ENCODE measurements around the gene TNC. TPM values are rescaled to one million over a fixed set of nuclear protein-coding genes. Genes with fewer than 3 reads are reported as not detected.

The TNC gene
- total RNA-seq, 2 experiments from 2014 or later: 0.05 to 0.22 TPM

GRCh38 chr9:115152281-115152820 is 34.4 kb upstream of the TNC start:
- Mint-ChIP-seq H3K9me3 (no peaks in the 10 kb centered on the region), H3K4me1 (ENCODE audit: low read depth) (no peaks in the 10 kb centered on the region), H3K27me3 (peaks cover 4% of the 10 kb centered on the region), H3K4me3 (no peak overlapping the region), H3K27ac (no peak overlapping the region), H3K36me3 (ENCODE audit: low read depth) (no peaks in the 10 kb centered on the region)
- no peak for TF ChIP-seq CTCF (IDR thresholded peaks at IDR 0.05)
- DNase-seq (no peak), ATAC-seq (no peak)
- CTCF ChIA-PET: interaction anchor here (1.1 kb wide), 1 partner anchor 19 kb away, joined by 3 read pairs; no protein-coding TSS in a partner anchor
- POLR2A ChIA-PET: no interaction called here
- intact Hi-C loops (cut with micrococcal nuclease): no loop called here

- no peaks in the 10 kb centered on the region for H3K4me1 Mint-ChIP-seq (ENCODE audit: low read depth)
Measured at GRCh38 chr9:115148721-115149120, 30.8 kb upstream of the TNC start.

GRCh38 chr9:115146581-115147021 is 28.6 kb upstream of the TNC start:
- CTCF ChIA-PET: no interaction called here
- peaks cover 4% of the 10 kb centered on the region for H3K4me1 Mint-ChIP-seq (ENCODE audit: low read depth)
- POLR2A ChIA-PET: no interaction called here
- no peak for TF ChIP-seq CTCF (IDR thresholded peaks at IDR 0.05)
- DNase-seq: no peak
- H3K4me3 Mint-ChIP-seq: no peak overlapping the region
- intact Hi-C loops (cut with micrococcal nuclease): no loop called here
- H3K36me3 Mint-ChIP-seq (ENCODE audit: low read depth): no peaks in the 10 kb centered on the region
- ATAC-seq: no peak
- H3K27ac Mint-ChIP-seq: no peak overlapping the region
- H3K27me3 Mint-ChIP-seq: peaks cover 20% of the 10 kb centered on the region
- H3K9me3 Mint-ChIP-seq: no peaks in the 10 kb centered on the region

More at GRCh38 chr9:115148721-115149120, 30.8 kb upstream of the TNC start:
- ChIA-PET CTCF (no interaction called here), POLR2A (no interaction called here)
- TF ChIP-seq CTCF (IDR thresholded peaks at IDR 0.05): no peak
- Mint-ChIP-seq H3K36me3 (ENCODE audit: low read depth) (no peaks in the 10 kb centered on the region), H3K27ac (no peak overlapping the region), H3K27me3 (peaks cover 9% of the 10 kb centered on the region), H3K9me3 (no peaks in the 10 kb centered on the region), H3K4me3 (no peak overlapping the region)
- DNase-seq: no peak
- ATAC-seq: no peak
- intact Hi-C loops (cut with micrococcal nuclease): no loop called here

GRCh38 chr9:115144706-115145105 is 26.7 kb upstream of the TNC start:
- Mint-ChIP-seq H3K9me3 (no peaks in the 10 kb centered on the region), H3K4me3 (no peak overlapping the region), H3K27ac (no peak overlapping the region), H3K27me3 (peaks cover 29% of the 10 kb centered on the region), H3K36me3 (ENCODE audit: low read depth) (no peaks in the 10 kb centered on the region), H3K4me1 (ENCODE audit: low read depth) (peaks cover 4% of the 10 kb centered on the region)
- POLR2A ChIA-PET: no interaction called here
- no peak for TF ChIP-seq CTCF (IDR thresholded peaks at IDR 0.05)
- ATAC-seq (no peak), DNase-seq (no peak)
- intact Hi-C loops (cut with micrococcal nuclease): no loop called here
- CTCF ChIA-PET: no interaction called here

- H3K27me3 Mint-ChIP-seq: peaks cover 27% of the 10 kb centered on the region
- ATAC-seq: no peak
- H3K4me1 Mint-ChIP-seq (ENCODE audit: low read depth): peaks cover 4% of the 10 kb centered on the region
- ChIA-PET POLR2A (no interaction called here), CTCF (no interaction called here)
- no peak overlapping the region for H3K27ac Mint-ChIP-seq
- H3K36me3 Mint-ChIP-seq (ENCODE audit: low read depth): no peaks in the 10 kb centered on the region
- H3K4me3 Mint-ChIP-seq: no peak overlapping the region
- intact Hi-C loops (cut with micrococcal nuclease): no loop called here
- no peak for DNase-seq
- H3K9me3 Mint-ChIP-seq: no peaks in the 10 kb centered on the region
- TF ChIP-seq CTCF (IDR thresholded peaks at IDR 0.05): no peak
Measured at GRCh38 chr9:115143689-115144088, 25.7 kb upstream of the TNC start.

Data from activated CD8-positive, alpha-beta T cell treated with anti-CD3 and anti-CD28 coated beads for 36 hours (primary cell).